ENCODE data around the gene ADGRF1. TPM values are rescaled to one million over a fixed set of nuclear protein-coding genes. Genes with fewer than 3 reads are reported as not detected.

The ADGRF1 gene
- polyA plus RNA-seq, 1 of the 3 experiments (the other 2 are of a cell fraction): not detected

GRCh38 chr6:47075741-47076421, 33.7 kb upstream of the ADGRF1 start:
- CTCF ChIA-PET: interaction anchor here (1.1 to 1.3 kb wide), 2 partner anchors 21 to 234 kb away, joined by 4 read pairs; partner anchors contain the start of gene TNFRSF21

More at GRCh38 chr6:47075741-47076421, 33.7 kb upstream of the ADGRF1 start:
- Histone ChIP-seq H3K4me2 (no peak overlapping the region), H3K36me3 (replicated peaks in 1 of 2; ENCODE audit: control insufficient read depth in 1 of 2, insufficient read depth in 2 of 2, low read length in 1 of 2) (no peaks in the 10 kb centered on the region), H3K79me2 (ENCODE audit: insufficient read depth) (no peaks in the 10 kb centered on the region), H3K4me3 (ENCODE audit: low read depth in 2 of 2, low read length in 1 of 2) (no peak overlapping the region), H3K9me3 (no peaks in the 10 kb centered on the region), H3K27ac (ENCODE audit: low read depth in 2 of 2, low read length in 1 of 2) (no peak overlapping the region), H3F3A (replicated peaks; ENCODE audit: insufficient read depth) (no peaks in the 10 kb centered on the region), H4K20me1 (ENCODE audit: insufficient read depth) (no peaks in the 10 kb centered on the region), H3K9ac (no peak overlapping the region), H2AFZ (ENCODE audit: low read depth) (no peak overlapping the region), H3K4me1 (ENCODE audit: control insufficient read depth in 1 of 2, insufficient read depth in 2 of 2, low read depth in 1 of 2, low read length in 1 of 2) (peaks cover 0 to 13% of the 10 kb centered on the region in 2 experiments; a peak in 2 of 4 replicates), H3K27me3 (ENCODE audit: insufficient read depth) (no peaks in the 10 kb centered on the region; the same call in 1 of the 2 replicates), H3K9me2 (no peaks in the 10 kb centered on the region)
- TF ChIP-seq ZBTB33 (IDR thresholded peaks at IDR 0.05; ENCODE audit: borderline replicate concordance, low read depth): no peak
- TF ChIP-seq NFIC (IDR thresholded peaks at IDR 0.05; ENCODE audit: borderline replicate concordance): no peak
- no peak for TF ChIP-seq GATA2 (CRISPR knock-in tag; IDR thresholded peaks at IDR 0.05)
- no peak for TF ChIP-seq RXRA (IDR thresholded peaks at IDR 0.05; ENCODE audit: borderline replicate concordance, low read depth)
- no peak for TF ChIP-seq CHD2 (IDR thresholded peaks at IDR 0.05; ENCODE audit: low read length, partially characterized antibody)
- TF ChIP-seq TEAD4 (IDR thresholded peaks at IDR 0.05; ENCODE audit: borderline replicate concordance, insufficient read depth): no peak
- TF ChIP-seq CTCF (IDR thresholded peaks at IDR 0.05): no peak
- no peak for TF ChIP-seq RFX5 (IDR thresholded peaks at IDR 0.05; ENCODE audit: low read length)
- no peak for TF ChIP-seq ELF1 (IDR thresholded peaks at IDR 0.05)
- no peak for TF ChIP-seq EP300 (IDR thresholded peaks at IDR 0.05; ENCODE audit: borderline replicate concordance in 1 of 2, low read depth in 1 of 2, low read length in 1 of 2)
- 52% methylated on average over 8 of the region's 8 CpGs for WGBS (ENCODE audit: low lambda C conversion rate)
- POLR2A ChIA-PET: no interaction called here
- DNase-seq: no peak
